ENCODE results near the gene TRIM26. TPM values are rescaled to one million over a fixed set of nuclear protein-coding genes. Genes with fewer than 3 reads are reported as not detected.
"Not testable (repeated sequence)": the region's sequence is repeated elsewhere in the genome, so short reads cannot be mapped to it uniquely, and the experiment has no call there.

The TRIM26 gene
- 10 to 100 TPM; 32.5 to 45.7 (median 38.8) TPM for total RNA-seq

- ATAC-seq (ENCODE audit: low FRiP score) (peak; percentile 97), DNase-seq (ENCODE audit: low spot score) (peak; percentile 80)
- TF ChIP-seq CTCF (IDR thresholded peaks at IDR 0.05): no peak
Measured at GRCh38 chr6:30212865-30213666, at the start of gene TRIM26. TRIM26 (minus strand) TSS chr6:30213406; CDS start chr6:30199103, 14,303 bp downstream.

GRCh38 chr6:30260036-30260504 is 46.9 kb upstream of the TRIM26 start:
- no peak for TF ChIP-seq CTCF (IDR thresholded peaks at IDR 0.05)
- no peak for DNase-seq (ENCODE audit: low spot score)
- peak; percentile 21 for ATAC-seq (ENCODE audit: low FRiP score)

- ATAC-seq (ENCODE audit: low FRiP score) (peak; percentile 94), DNase-seq (ENCODE audit: low spot score) (peak; percentile 48)
- no peak for TF ChIP-seq CTCF (IDR thresholded peaks at IDR 0.05)
Measured at GRCh38 chr6:30259140-30260035, 46.2 kb upstream of the TRIM26 start.

- DNase-seq (ENCODE audit: low spot score) (no peak), ATAC-seq (ENCODE audit: low FRiP score) (no peak)
- TF ChIP-seq CTCF (IDR thresholded peaks at IDR 0.05): no peak
Measured at GRCh38 chr6:30258204-30258603, 45.0 kb upstream of the TRIM26 start.

- ATAC-seq (ENCODE audit: low FRiP score); DNase-seq (ENCODE audit: low spot score): not testable (repeated sequence)
Measured at GRCh38 chr6:30252417-30252816, 39.2 kb upstream of the TRIM26 start.

GRCh38 chr6:30244560-30244959 is 31.4 kb upstream of the TRIM26 start:
- TF ChIP-seq CTCF (IDR thresholded peaks at IDR 0.05): no peak
- ATAC-seq (ENCODE audit: low FRiP score): no peak
- DNase-seq (ENCODE audit: low spot score): no peak

GRCh38 chr6:30238178-30238795 is 25.1 kb upstream of the TRIM26 start:
- no peak for DNase-seq (ENCODE audit: low spot score)
- TF ChIP-seq CTCF (IDR thresholded peaks at IDR 0.05): no peak
- no peak for ATAC-seq (ENCODE audit: low FRiP score)
